GM12878 (cell line): Measurements from ENCODE around the gene TTF2. TPM values are rescaled to one million over a fixed set of nuclear protein-coding genes. Genes with fewer than 3 reads are reported as not detected.
A peak's percentile ranks its signal among the peaks of the same experiment; 100 is the strongest.

Source experiments
- BCL11A ChIP-seq: IDR thresholded peaks from 2 replicates; pipeline ENCODE4 v1.6.1; 2011; ENCODE audit warnings: low read depth, low read length
- ETV6 ChIP-seq, 2 experiments: fragments of 450-650 bp in 1 of 2; IDR thresholded peaks in 1 of 2; conservative IDR thresholded peaks in 1 of 2; 2 replicates each; pipeline ENCODE4 v1.6.1; 2014; ENCODE audit warnings: antibody characterized with exemption in 1 of 2, borderline replicate concordance in 1 of 2, low read depth in 1 of 2, mild to moderate bottlenecking in 1 of 2, moderate library complexity in 1 of 2
- MTA3 ChIP-seq: IDR thresholded peaks from 2 replicates; pipeline ENCODE4 v1.6.1; 2012; ENCODE audit warnings: low read length, inconsistent platforms, borderline replicate concordance
- REST ChIP-seq: IDR thresholded peaks from 2 replicates; pipeline ENCODE4 v1.6.1; 2012; ENCODE audit warnings: mild to moderate bottlenecking, low read depth, low read length
- SPI1 ChIP-seq: IDR thresholded peaks from 2 replicates; pipeline ENCODE4 v1.6.1; 2011; ENCODE audit warnings: low read depth, mild to moderate bottlenecking, low read length, moderate library complexity, borderline replicate concordance; ENCODE audit not compliant: insufficient read depth
- ZBTB4 ChIP-seq: fragments of 450-650 bp; formaldehyde crosslinking; IDR thresholded peaks from 2 replicates; pipeline ENCODE4 v1.4.0; 2022; ENCODE audit warnings: mild to moderate bottlenecking, moderate library complexity
- ZBTB40 ChIP-seq: fragments of 450-650 bp; IDR thresholded peaks from 2 replicates; pipeline ENCODE4 v1.6.1; 2016; ENCODE audit warnings: mild to moderate bottlenecking, moderate library complexity, borderline replicate concordance
- ZZZ3 ChIP-seq: IDR thresholded peaks from 2 replicates; pipeline ENCODE4 v1.6.1; 2011; ENCODE audit warnings: low read depth; ENCODE audit not compliant: control insufficient read depth, insufficient read length
- polyA plus RNA-seq, 11 experiments: library from polyadenylated mRNA; depleted of rRNA in 4 of 11; unstranded in 6 of 11; stranded (reverse) in 5 of 11; fragments of >200 nt; fragmentation: Nextera tagmentation in 4 of 11; fragmentation: Illumina TruSeq in 1 of 11; extraction: Ambion mirVana in 4 of 11; extraction: Trizol in 1 of 11; gene quantifications; 1 replicate in 1 of 11; 2 replicates in 10 of 11; pipeline versions ENCODE4 v1.2.1 to v1.2.3, GENCODE V29; 2011 to 2016; ENCODE audit warnings: inconsistent platforms in 2 of 11, missing spikeins in 2 of 11, low read depth in 1 of 11
- total RNA-seq, 4 experiments: library from RNA; depleted of rRNA in 3 of 4; stranded (reverse); fragments of >200 nt in 3 of 4; fragmentation: Illumina TruSeq in 1 of 4; extraction: Trizol in 1 of 4; gene quantifications; 2 replicates each; pipeline versions ENCODE4 v1.2.1 to v1.2.3, GENCODE V29; 2013 to 2021
- TF ChIP-seq, protein P1 (sequence below): fragments of 450-650 bp; IDR thresholded peaks from 2 replicates; pipeline ENCODE4 v1.6.1; 2018; ENCODE audit warnings: borderline replicate concordance, mild to moderate bottlenecking; ENCODE audit not compliant: partially characterized antibody

TTF2 gene
- total and polyA plus RNA-seq, 10 of the 15 experiments (the other 5 are each of a cell fraction or from before 2014, with no cell fraction given), result 17.7 to 134 (median 78.2) TPM

DNA sequence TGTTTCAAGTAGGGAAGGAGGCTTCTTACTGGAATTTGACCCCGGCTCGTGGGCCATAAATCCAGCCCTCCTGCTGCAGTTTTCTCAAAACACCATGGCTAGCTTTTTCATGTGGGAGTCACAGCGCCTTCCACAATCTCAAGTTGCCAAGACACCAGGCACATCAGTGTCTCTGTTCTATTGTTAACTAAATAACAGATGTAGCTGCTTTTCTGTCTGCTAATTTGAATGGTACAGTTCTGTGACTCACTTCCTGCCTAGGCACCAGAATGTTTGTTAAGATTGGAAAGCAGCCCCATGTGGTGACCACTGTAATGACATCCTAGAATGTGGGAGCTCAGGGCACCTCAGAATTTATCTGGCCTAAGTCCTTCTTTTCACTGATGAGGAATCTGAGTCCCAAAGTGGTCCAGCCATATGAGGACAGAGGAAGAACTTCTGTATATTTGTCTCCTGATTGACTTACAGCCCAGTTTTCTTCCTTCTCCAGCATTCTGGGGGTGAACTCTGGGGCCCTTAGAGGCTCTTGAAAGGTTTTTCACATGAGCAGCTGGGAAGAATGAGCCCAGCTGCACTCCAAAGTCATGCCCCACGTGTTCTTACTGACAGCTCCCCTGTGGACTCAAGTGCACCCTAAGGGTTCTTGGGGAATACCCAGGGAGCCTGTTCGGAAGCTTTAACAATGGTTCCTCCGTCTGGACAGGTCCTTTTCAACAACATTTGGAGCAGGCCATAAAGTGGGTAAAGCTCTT lies 33.9 kb downstream of the TTF2 start (continued):
- TF ChIP-seq ZBTB40 (no peak), ETV6 (conservative IDR thresholded peaks at IDR 0.05 in 1 of 2, IDR thresholded peaks at IDR 0.05 in 1 of 2; ENCODE audit: borderline replicate concordance in 1 of 2, low read depth in 1 of 2) (no peak), MTA3 (no peak), BCL11A (no peak), ZBTB4 (no peak), REST (no peak), ZZZ3 (no peak), SPI1 (peak; percentile 30; the same call in 1 of the 2 replicates)
- TF ChIP-seq, protein P1, sequence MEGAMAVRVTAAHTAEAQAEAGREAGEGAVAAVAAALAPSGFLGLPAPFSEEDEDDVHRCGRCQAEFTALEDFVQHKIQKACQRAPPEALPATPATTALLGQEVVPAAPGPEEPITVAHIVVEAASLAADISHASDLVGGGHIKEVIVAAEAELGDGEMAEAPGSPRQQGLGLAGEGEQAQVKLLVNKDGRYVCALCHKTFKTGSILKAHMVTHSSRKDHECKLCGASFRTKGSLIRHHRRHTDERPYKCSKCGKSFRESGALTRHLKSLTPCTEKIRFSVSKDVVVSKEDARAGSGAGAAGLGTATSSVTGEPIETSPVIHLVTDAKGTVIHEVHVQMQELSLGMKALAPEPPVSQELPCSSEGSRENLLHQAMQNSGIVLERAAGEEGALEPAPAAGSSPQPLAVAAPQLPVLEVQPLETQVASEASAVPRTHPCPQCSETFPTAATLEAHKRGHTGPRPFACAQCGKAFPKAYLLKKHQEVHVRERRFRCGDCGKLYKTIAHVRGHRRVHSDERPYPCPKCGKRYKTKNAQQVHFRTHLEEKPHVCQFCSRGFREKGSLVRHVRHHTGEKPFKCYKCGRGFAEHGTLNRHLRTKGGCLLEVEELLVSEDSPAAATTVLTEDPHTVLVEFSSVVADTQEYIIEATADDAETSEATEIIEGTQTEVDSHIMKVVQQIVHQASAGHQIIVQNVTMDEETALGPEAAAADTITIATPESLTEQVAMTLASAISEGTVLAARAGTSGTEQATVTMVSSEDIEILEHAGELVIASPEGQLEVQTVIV, result no peak
